Astrocyte (in vitro differentiated cells and primary cell): ENCODE results near the gene ZNF543. TPM values are rescaled to one million over a fixed set of nuclear protein-coding genes. Genes with fewer than 3 reads are reported as not detected.
A peak's percentile ranks its signal among the peaks of the same experiment; 100 is the strongest.

ENCODE experiments used
- DNase-seq: peaks from one replicate; pipeline ENCODE4 v3.0.0-alpha.2; 2010; ENCODE audit warnings: low read depth
- FAIRE-seq: peaks from 2 replicates; lab custom pipeline; 2011; peaks lifted over from hg19 to GRCh38; lab: Jason Lieb, UNC
- H2AFZ ChIP-seq: 2 replicates; pipeline ENCODE4 v1.6.0; 2012; ENCODE audit warnings: low read depth, low read length, inconsistent platforms
- H3K27ac ChIP-seq: 2 replicates; pipeline ENCODE4 v1.5.1; 2011; ENCODE audit warnings: low read depth, low read length, inconsistent platforms
- H3K27me3 ChIP-seq: 2 replicates; pipeline ENCODE4 v1.6.0; 2011; ENCODE audit warnings: low read length, inconsistent platforms; ENCODE audit not compliant: insufficient read depth
- H3K36me3 ChIP-seq: 2 replicates; pipeline ENCODE4 v1.5.1; 2011; ENCODE audit warnings: low read length, inconsistent platforms; ENCODE audit not compliant: insufficient read depth
- H3K4me1 ChIP-seq: 2 replicates; pipeline ENCODE4 v1.5.1; 2011; ENCODE audit warnings: low read length, inconsistent platforms; ENCODE audit not compliant: insufficient read depth
- H3K4me2 ChIP-seq: 2 replicates; pipeline ENCODE4 v1.6.0; 2012; ENCODE audit warnings: low read length, inconsistent platforms
- H3K4me3 ChIP-seq: 2 replicates; pipeline ENCODE4 v1.5.1; 2011; ENCODE audit warnings: low read depth, mild to moderate bottlenecking, low read length, inconsistent platforms; ENCODE audit not compliant: insufficient read depth
- H3K79me2 ChIP-seq: 2 replicates; pipeline ENCODE4 v1.6.0; 2012; ENCODE audit warnings: mild to moderate bottlenecking, low read length, inconsistent platforms; ENCODE audit not compliant: insufficient read depth
- H3K9ac ChIP-seq: 2 replicates; pipeline ENCODE4 v1.6.0; 2012; ENCODE audit warnings: mild to moderate bottlenecking, low read length, inconsistent platforms
- H3K9me3 ChIP-seq: 2 replicates; pipeline ENCODE4 v1.5.1; 2012; ENCODE audit warnings: low read depth, mild to moderate bottlenecking, low read length, inconsistent platforms; ENCODE audit not compliant: insufficient read depth
- H4K20me1 ChIP-seq: 2 replicates; pipeline ENCODE4 v1.6.0; 2012; ENCODE audit warnings: low read length, inconsistent platforms; ENCODE audit not compliant: insufficient read depth
- H3K27ac Mint-ChIP-seq: one replicate; pipeline ENCODE4 v1.8.0; 2021; ENCODE audit warnings: mild to moderate bottlenecking, mixed read lengths; ENCODE audit not compliant: unreplicated experiment
- H3K27me3 Mint-ChIP-seq: one replicate; pipeline ENCODE4 v1.8.0; 2021; ENCODE audit warnings: low read depth, mixed read lengths; ENCODE audit not compliant: unreplicated experiment
- H3K36me3 Mint-ChIP-seq: one replicate; pipeline ENCODE4 v1.8.0; 2021; ENCODE audit warnings: low read depth, mixed read lengths; ENCODE audit not compliant: unreplicated experiment
- H3K4me1 Mint-ChIP-seq: one replicate; pipeline ENCODE4 v1.8.0; 2021; ENCODE audit warnings: low read depth, mixed read lengths; ENCODE audit not compliant: unreplicated experiment
- H3K4me3 Mint-ChIP-seq: one replicate; pipeline ENCODE4 v1.8.0; 2021; ENCODE audit warnings: mild to moderate bottlenecking, moderate library complexity, mixed read lengths; ENCODE audit not compliant: unreplicated experiment
- H3K9me3 Mint-ChIP-seq: one replicate; pipeline ENCODE4 v1.8.0; 2021; ENCODE audit warnings: mild to moderate bottlenecking, mixed read lengths; ENCODE audit not compliant: unreplicated experiment
- CTCF ChIP-seq: IDR thresholded peaks from 2 replicates; pipeline ENCODE4 v1.5.1; 2011; ENCODE audit warnings: low read depth, mild to moderate bottlenecking, inconsistent platforms, low read length, moderate library complexity; ENCODE audit not compliant: insufficient read depth
- EZH2 ChIP-seq: IDR thresholded peaks from 2 replicates; pipeline ENCODE4 v1.6.1; 2012; ENCODE audit warnings: mild to moderate bottlenecking, low read length, inconsistent platforms; ENCODE audit not compliant: insufficient read depth
- total RNA-seq: library from RNA; stranded (reverse); gene quantifications from 2 replicates; pipeline ENCODE4 v1.2.1, GENCODE V29; 2021

The ZNF543 gene
- total RNA-seq, 1 donor from 2014 or later: 9.5 TPM

GRCh38 chr19:57362419-57362818, 42.1 kb downstream of the ZNF543 start:
- Mint-ChIP-seq H3K4me1 (peaks cover 6% of the 10 kb centered on the region), H3K27ac (peak overlapping the region; percentile 91), H3K36me3 (peaks cover 17% of the 10 kb centered on the region), H3K4me3 (peak overlapping the region; percentile 95), H3K27me3 (no peaks in the 10 kb centered on the region), H3K9me3 (no peaks in the 10 kb centered on the region)
- H3K27me3 ChIP-seq: no peaks in the 10 kb centered on the region
- peaks cover 11% of the 10 kb centered on the region for H3K36me3 ChIP-seq
- H3K79me2 ChIP-seq: peaks cover 16% of the 10 kb centered on the region
- peak overlapping the region; percentile 67 for H3K4me3 ChIP-seq
- no peak for DNase-seq
- H3K9me3 ChIP-seq: peaks cover 17% of the 10 kb centered on the region
- peak overlapping the region; percentile 55 for H3K27ac ChIP-seq
- no peak for FAIRE-seq
- H4K20me1 ChIP-seq: no peaks in the 10 kb centered on the region
- TF ChIP-seq EZH2 (no peak), CTCF (no peak)
- H3K9ac ChIP-seq: no peak overlapping the region
- H3K4me2 ChIP-seq: peak overlapping the region; percentile 82
- H2AFZ ChIP-seq: peak overlapping the region; percentile 85
- no peaks in the 10 kb centered on the region for H3K4me1 ChIP-seq

- peaks cover 16% of the 10 kb centered on the region for H3K36me3 Mint-ChIP-seq
Measured at GRCh38 chr19:57362997-57363687, 42.9 kb downstream of the ZNF543 start, which contains the start of the genes TRAPPC2B and ZNF547. TRAPPC2B (plus strand) TSS chr19:57363551; CDS start chr19:57364834, 1,283 bp downstream. ZNF547 (plus strand) TSS chr19:57363551; CDS start chr19:57368556, 5,005 bp downstream.

More at GRCh38 chr19:57362997-57363687, 42.9 kb downstream of the ZNF543 start, which contains the start of the genes TRAPPC2B and ZNF547:
- peaks cover 6% of the 10 kb centered on the region for H3K4me1 Mint-ChIP-seq
- peak; percentile 94 for FAIRE-seq
- no peak for TF ChIP-seq EZH2
- TF ChIP-seq CTCF: no peak
- H3K9me3 ChIP-seq: peaks cover 10% of the 10 kb centered on the region
- peak within 1 kb of the TSS; percentile 91 for H3K27ac Mint-ChIP-seq
- DNase-seq: peak; percentile 100
- H3K79me2 ChIP-seq: peaks cover 16% of the 10 kb centered on the region
- peak within 1 kb of the TSS; percentile 82 for H3K9ac ChIP-seq
- peak within 1 kb of the TSS; percentile 66 for H3K27ac ChIP-seq
- peak within 1 kb of the TSS; percentile 85 for H2AFZ ChIP-seq
- no peaks in the 10 kb centered on the region for H3K9me3 Mint-ChIP-seq
- H3K27me3 Mint-ChIP-seq: no peaks in the 10 kb centered on the region
- H3K27me3 ChIP-seq: no peaks in the 10 kb centered on the region
- H3K36me3 ChIP-seq: peaks cover 7% of the 10 kb centered on the region
- H3K4me2 ChIP-seq: peak within 1 kb of the TSS; percentile 82
- peak within 1 kb of the TSS; percentile 67 for H3K4me3 ChIP-seq
- no peaks in the 10 kb centered on the region for H3K4me1 ChIP-seq
- H3K4me3 Mint-ChIP-seq: peak within 1 kb of the TSS; percentile 95
- H4K20me1 ChIP-seq: no peaks in the 10 kb centered on the region
